Measurements from ENCODE around the gene ADARB2.

ADARB2 gene

GRCh38 chr10:1610986-1611770, 126.1 kb downstream of the ADARB2 start:
- no peaks in the 10 kb centered on the region for H3K9me3 ChIP-seq (ENCODE audit: control insufficient read depth, insufficient read depth, low read depth, low read length)
- H3K36me3 ChIP-seq (ENCODE audit: control insufficient read depth in 2 of 2, insufficient read depth in 1 of 2, low read length in 2 of 2): no peaks in the 10 kb centered on the region
- no peaks in the 10 kb centered on the region for H3K4me1 ChIP-seq (ENCODE audit: control insufficient read depth, insufficient read depth, low read length)
- TF ChIP-seq ZBTB48 (tag by site-specific recombination; IDR thresholded peaks at IDR 0.05) (no peak), ZNF521 (tag by site-specific recombination; IDR thresholded peaks at IDR 0.05) (no peak)
- ChIA-PET CTCF (interaction anchor here (0.6 kb wide), 1 partner anchor 10 kb away, joined by 8 read pairs; no protein-coding TSS in a partner anchor), POLR2A (no interaction called here)
- H3K4me3 ChIP-seq (ENCODE audit: low read depth, low read length): no peak overlapping the region
- H3K27ac ChIP-seq (ENCODE audit: extremely low read depth, low read depth, low read length): no peak overlapping the region

- no peaks in the 10 kb centered on the region for H3K9me3 ChIP-seq (ENCODE audit: control insufficient read depth, insufficient read depth, low read depth, low read length)
- no peaks in the 10 kb centered on the region for H3K36me3 ChIP-seq (ENCODE audit: control insufficient read depth in 2 of 2, insufficient read depth in 1 of 2, low read length in 2 of 2)
- no peaks in the 10 kb centered on the region for H3K4me1 ChIP-seq (ENCODE audit: control insufficient read depth, insufficient read depth, low read length)
- POLR2A ChIA-PET: no interaction called here
- no peak overlapping the region for H3K27ac ChIP-seq (ENCODE audit: extremely low read depth, low read depth, low read length)
- H3K4me3 ChIP-seq (ENCODE audit: low read depth, low read length): no peak overlapping the region
- CTCF ChIA-PET: interaction anchor here (0.6 kb wide), 2 partner anchors 14 to 1542 kb away, joined by 3 to 5 read pairs; no protein-coding TSS in a partner anchor
- TF ChIP-seq ZNF354C (tag by site-specific recombination; IDR thresholded peaks at IDR 0.05; ENCODE audit: borderline replicate concordance, low read depth) (no peak), ZNF776 (tag by site-specific recombination; IDR thresholded peaks at IDR 0.05; ENCODE audit: borderline replicate concordance) (no peak), ZNF830 (tag by site-specific recombination; IDR thresholded peaks at IDR 0.05; ENCODE audit: low read depth) (no peak), GFI1B (tag by site-specific recombination; IDR thresholded peaks at IDR 0.05) (no peak), ZNF311 (tag by site-specific recombination; IDR thresholded peaks at IDR 0.05; ENCODE audit: borderline replicate concordance) (no peak), ZNF510 (tag by site-specific recombination; IDR thresholded peaks at IDR 0.05; ENCODE audit: insufficient replicate concordance) (no peak), BCL11B (tag by site-specific recombination; IDR thresholded peaks at IDR 0.05; ENCODE audit: low read depth) (no peak), ZNF10 (tag by site-specific recombination; IDR thresholded peaks at IDR 0.05) (no peak), ZBTB20 (tag by site-specific recombination; IDR thresholded peaks at IDR 0.05) (no peak), ZNF580 (tag by site-specific recombination; IDR thresholded peaks at IDR 0.05) (no peak), ZNF280C (tag by site-specific recombination; IDR thresholded peaks at IDR 0.05) (no peak)
Measured at GRCh38 chr10:1609648-1609970, 127.7 kb downstream of the ADARB2 start.

GRCh38 chr10:1608851-1609647, 128.3 kb downstream of the ADARB2 start:
- ChIA-PET POLR2A (no interaction called here), CTCF (interaction anchor here (0.6 kb wide), 2 partner anchors 15 to 1541 kb away, joined by 3 to 5 read pairs; no protein-coding TSS in a partner anchor)
- Histone ChIP-seq H3K36me3 (ENCODE audit: control insufficient read depth in 2 of 2, insufficient read depth in 1 of 2, low read length in 2 of 2) (no peaks in the 10 kb centered on the region), H3K27ac (ENCODE audit: extremely low read depth, low read depth, low read length) (no peak overlapping the region), H3K9me3 (ENCODE audit: control insufficient read depth, insufficient read depth, low read depth, low read length) (no peaks in the 10 kb centered on the region), H3K4me3 (ENCODE audit: low read depth, low read length) (no peak overlapping the region), H3K4me1 (ENCODE audit: control insufficient read depth, insufficient read depth, low read length) (no peaks in the 10 kb centered on the region)
- TF ChIP-seq ZNF785 (tag by site-specific recombination; IDR thresholded peaks at IDR 0.05) (no peak), MYNN (tag by site-specific recombination; IDR thresholded peaks at IDR 0.05; ENCODE audit: borderline replicate concordance) (no peak), ZSCAN16 (tag by site-specific recombination; IDR thresholded peaks at IDR 0.05) (no peak), ZNF18 (tag by site-specific recombination; IDR thresholded peaks at IDR 0.05) (no peak), ZNF792 (tag by site-specific recombination; IDR thresholded peaks at IDR 0.05) (no peak), ZNF626 (tag by site-specific recombination; IDR thresholded peaks at IDR 0.05) (no peak), EGR2 (tag by site-specific recombination; IDR thresholded peaks at IDR 0.05; ENCODE audit: low read depth) (no peak), YY1 (tag by site-specific recombination; IDR thresholded peaks at IDR 0.05) (no peak), ZNF660 (tag by site-specific recombination; IDR thresholded peaks at IDR 0.05) (no peak), ZNF266 (tag by site-specific recombination; IDR thresholded peaks at IDR 0.05; ENCODE audit: low read depth) (no peak), ZNF426 (tag by site-specific recombination; IDR thresholded peaks at IDR 0.05) (no peak), ZNF624 (tag by site-specific recombination; IDR thresholded peaks at IDR 0.05) (no peak)
